Measurements from ENCODE around the gene BUD23.

GRCh38 chr7:73659983-73660382 lies 23.4 kb upstream of the BUD23 start:
- no peak for TF ChIP-seq POLR2A (IDR thresholded peaks at IDR 0.05; ENCODE audit: low read depth, low read length)
- TF ChIP-seq TAF1 (IDR thresholded peaks at IDR 0.05; ENCODE audit: low read depth, low read length): no peak
- TF ChIP-seq POLR2AphosphoS5 (IDR thresholded peaks at IDR 0.05; ENCODE audit: low read depth, low read length): no peak
- TF ChIP-seq SPI1 (IDR thresholded peaks at IDR 0.05; ENCODE audit: low read depth, low read length): no peak
- no peak for TF ChIP-seq POU2F2 (IDR thresholded peaks at IDR 0.05; ENCODE audit: low read depth, low read length)
- no peak for TF ChIP-seq PAX5 (IDR thresholded peaks at IDR 0.05; ENCODE audit: insufficient read depth, low read length, severe bottlenecking)
